GM12873 (cell line): Measurements from ENCODE around the gene SNTB2.

Source experiments
- TF ChIP-seq, protein P1 (sequence below): IDR thresholded peaks from 2 replicates; pipeline ENCODE4 v1.5.1; 2012; ENCODE audit warnings: low read depth, mild to moderate bottlenecking, moderate library complexity, low read length, control low read depth; ENCODE audit not compliant: insufficient read depth; ENCODE audit errors: missing control alignments

SNTB2 gene

DNA sequence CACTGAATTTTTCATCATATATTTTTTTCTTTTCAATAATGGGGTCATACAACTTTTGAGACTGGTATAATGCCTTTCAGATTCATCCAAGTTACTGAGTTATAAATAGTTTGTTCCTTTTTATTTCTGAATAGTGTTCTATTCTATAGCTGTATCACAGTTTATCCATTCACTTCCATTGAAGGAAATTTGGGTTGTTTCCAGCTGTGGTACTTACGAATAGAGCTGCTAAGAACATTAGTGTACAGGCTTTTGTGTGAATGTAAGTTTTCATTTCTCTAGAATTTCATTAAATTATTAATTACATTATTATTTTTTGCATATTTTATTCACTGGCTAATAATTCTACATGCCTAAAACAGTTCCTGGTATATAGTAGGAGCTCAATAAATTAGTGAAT is 52.9 kb downstream of the SNTB2 start:
- TF ChIP-seq, protein P1, sequence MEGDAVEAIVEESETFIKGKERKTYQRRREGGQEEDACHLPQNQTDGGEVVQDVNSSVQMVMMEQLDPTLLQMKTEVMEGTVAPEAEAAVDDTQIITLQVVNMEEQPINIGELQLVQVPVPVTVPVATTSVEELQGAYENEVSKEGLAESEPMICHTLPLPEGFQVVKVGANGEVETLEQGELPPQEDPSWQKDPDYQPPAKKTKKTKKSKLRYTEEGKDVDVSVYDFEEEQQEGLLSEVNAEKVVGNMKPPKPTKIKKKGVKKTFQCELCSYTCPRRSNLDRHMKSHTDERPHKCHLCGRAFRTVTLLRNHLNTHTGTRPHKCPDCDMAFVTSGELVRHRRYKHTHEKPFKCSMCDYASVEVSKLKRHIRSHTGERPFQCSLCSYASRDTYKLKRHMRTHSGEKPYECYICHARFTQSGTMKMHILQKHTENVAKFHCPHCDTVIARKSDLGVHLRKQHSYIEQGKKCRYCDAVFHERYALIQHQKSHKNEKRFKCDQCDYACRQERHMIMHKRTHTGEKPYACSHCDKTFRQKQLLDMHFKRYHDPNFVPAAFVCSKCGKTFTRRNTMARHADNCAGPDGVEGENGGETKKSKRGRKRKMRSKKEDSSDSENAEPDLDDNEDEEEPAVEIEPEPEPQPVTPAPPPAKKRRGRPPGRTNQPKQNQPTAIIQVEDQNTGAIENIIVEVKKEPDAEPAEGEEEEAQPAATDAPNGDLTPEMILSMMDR: no peak

DNA sequence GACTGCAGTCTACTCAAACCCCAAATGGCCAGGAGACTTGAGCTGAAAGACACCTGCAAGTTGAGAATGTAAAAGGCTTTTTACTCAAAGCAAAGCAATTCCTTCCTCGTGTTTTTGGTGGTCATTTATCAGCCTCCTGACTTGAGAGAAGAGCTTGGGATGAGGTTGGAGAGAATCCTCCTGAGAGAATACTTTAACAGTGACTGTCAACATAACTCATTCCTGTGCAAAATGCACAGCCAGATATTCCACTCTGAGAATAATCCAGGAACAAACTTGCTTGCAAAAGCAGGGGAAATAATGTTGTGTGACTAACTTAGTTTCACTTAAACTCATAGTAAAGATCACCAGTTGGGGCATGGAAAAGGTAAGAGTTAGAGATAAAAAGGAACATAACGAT is 53.4 kb downstream of the SNTB2 start:
- TF ChIP-seq, protein P1: no peak

GRCh38 chr16:69241926-69242325 is 55.0 kb downstream of the SNTB2 start:
- TF ChIP-seq, protein P1: no peak

DNA sequence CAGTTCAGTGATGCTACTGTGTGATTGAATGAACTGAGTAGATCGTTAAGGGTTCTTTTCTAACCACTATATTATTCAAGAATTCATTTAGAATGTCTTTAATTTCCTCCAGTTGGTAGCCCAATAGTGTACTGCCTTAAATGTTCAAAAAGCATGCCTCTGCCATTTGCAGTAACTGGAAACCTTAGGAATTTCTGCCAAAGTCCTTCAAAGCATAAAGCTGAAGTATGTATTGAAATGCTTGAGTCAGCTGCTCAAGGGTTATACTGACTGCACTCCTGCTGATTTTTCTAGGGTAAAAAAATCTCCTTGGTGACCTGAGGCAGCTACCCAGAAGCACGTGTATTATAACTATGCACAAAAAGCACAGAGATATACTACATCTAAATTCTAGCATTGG is 56.5 kb downstream of the SNTB2 start:
- TF ChIP-seq, protein P1: no peak

GRCh38 chr16:69244336-69244735 is 57.4 kb downstream of the SNTB2 start:
- TF ChIP-seq, protein P1: no peak

- TF ChIP-seq, protein P1: no peak
Observed at GRCh38 chr16:69250081-69250480, 63.1 kb downstream of the SNTB2 start.

DNA sequence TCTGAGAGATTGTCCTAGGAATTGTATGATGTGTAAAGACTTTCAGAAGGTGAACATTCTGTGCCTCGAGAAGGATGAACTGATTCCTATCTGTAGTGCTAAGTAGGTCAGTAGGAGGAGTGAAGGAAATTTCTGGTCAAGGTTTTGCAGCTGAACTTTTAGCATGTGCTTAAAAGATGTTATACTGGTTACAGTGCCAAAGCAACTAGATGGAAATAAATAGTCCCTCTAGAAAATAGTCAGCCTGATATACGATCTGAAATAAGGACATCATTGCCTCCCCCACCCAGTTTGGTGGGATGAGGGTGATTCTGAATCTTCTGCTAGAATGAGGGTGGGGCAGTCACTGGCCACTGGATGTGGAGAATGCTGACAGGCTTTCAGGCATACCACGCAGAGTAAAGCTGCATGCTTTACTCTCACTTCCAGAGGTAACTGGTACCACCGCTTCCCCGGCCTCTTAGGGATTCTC is 66.9 kb downstream of the SNTB2 start:
- TF ChIP-seq, protein P1: no peak
